Neural progenitor cell (in vitro differentiated cells): Measurements from ENCODE around the gene TUBB8. TPM values are rescaled to one million over a fixed set of nuclear protein-coding genes. Genes with fewer than 3 reads are reported as not detected.
"Not testable (repeated sequence)": the region's sequence is repeated elsewhere in the genome, so short reads cannot be mapped to it uniquely, and the experiment has no call there.

Experiments used
- DNase-seq: peaks from one replicate; pipeline ENCODE4 v3.0.0-alpha.2; 2016; ENCODE audit warnings: low spot score
- H2AFZ ChIP-seq: fragments of 200-600 bp; sonication (generic); replicated peaks from 2 replicates; pipeline ENCODE4 v1.6.1; 2016; ENCODE audit warnings: antibody characterized with exemption
- H3F3A ChIP-seq: fragments of 200-600 bp; sonication (generic); 2 replicates; pipeline ENCODE4 v1.6.1; 2016; ENCODE audit warnings: antibody characterized with exemption, low read depth
- H3K27ac ChIP-seq: fragments of 200-600 bp; sonication (generic); 2 replicates; pipeline ENCODE4 v1.5.1; 2016; ENCODE audit warnings: mild to moderate bottlenecking
- H3K27me3 ChIP-seq: fragments of 200-600 bp; sonication (generic); 2 replicates; pipeline ENCODE4 v1.6.1; 2016; ENCODE audit warnings: mild to moderate bottlenecking, moderate library complexity
- H3K36me3 ChIP-seq: fragments of 200-600 bp; sonication (generic); 2 replicates; pipeline ENCODE4 v1.5.1; 2016
- H3K4me1 ChIP-seq: fragments of 200-600 bp; sonication (generic); 2 replicates; pipeline ENCODE4 v1.6.1; 2016; ENCODE audit warnings: mixed run types
- H3K4me2 ChIP-seq: fragments of 200-600 bp; sonication (generic); 2 replicates; pipeline ENCODE4 v1.6.1; 2016
- H3K4me3 ChIP-seq: fragments of 200-600 bp; sonication (generic); 2 replicates; pipeline ENCODE4 v1.5.1; 2016
- H3K79me2 ChIP-seq: fragments of 200-600 bp; sonication (generic); 2 replicates; pipeline ENCODE4 v1.6.1; 2016; ENCODE audit warnings: low read depth
- H3K9ac ChIP-seq: fragments of 200-600 bp; sonication (generic); 2 replicates; pipeline ENCODE4 v1.6.1; 2016
- H3K9me3 ChIP-seq: fragments of 200-600 bp; sonication (generic); 2 replicates; pipeline ENCODE4 v1.5.1; 2016; ENCODE audit warnings: low read depth
- H4K20me1 ChIP-seq: fragments of 200-600 bp; sonication (generic); 2 replicates; pipeline ENCODE4 v1.6.1; 2016; ENCODE audit warnings: low read depth
- H3K27ac Mint-ChIP-seq: 3 replicates; pipeline ENCODE4 v1.8.0; 2021; ENCODE audit warnings: mixed read lengths
- H3K27me3 Mint-ChIP-seq: 2 replicates; pipeline ENCODE4 v1.8.0; 2022; ENCODE audit warnings: low read depth, mild to moderate bottlenecking, inconsistent platforms, moderate library complexity, mixed read lengths; ENCODE audit not compliant: insufficient read depth
- H3K36me3 Mint-ChIP-seq: 3 replicates; pipeline ENCODE4 v1.8.0; 2021; ENCODE audit warnings: mixed read lengths
- H3K4me1 Mint-ChIP-seq: 3 replicates; pipeline ENCODE4 v1.8.0; 2021; ENCODE audit warnings: mixed read lengths
- H3K4me3 Mint-ChIP-seq: 3 replicates; pipeline ENCODE4 v1.8.0; 2021; ENCODE audit warnings: mild to moderate bottlenecking, moderate library complexity, mixed read lengths
- H3K9me3 Mint-ChIP-seq: 3 replicates; pipeline ENCODE4 v1.8.0; 2020; ENCODE audit warnings: mixed read lengths
- EZH2 ChIP-seq: fragments of 200-600 bp; sonication (generic); IDR thresholded peaks from 2 replicates; pipeline ENCODE4 v1.6.1; 2017; ENCODE audit warnings: antibody characterized with exemption, mild to moderate bottlenecking, moderate library complexity
- EZH2phosphoT487 ChIP-seq: fragments of 200-600 bp; sonication (generic); IDR thresholded peaks from 2 replicates; pipeline ENCODE4 v1.6.1; 2017; ENCODE audit warnings: antibody characterized with exemption
- total RNA-seq: library from RNA; depleted of rRNA; stranded (reverse); fragments of >200 nt; gene quantifications from 2 replicates; pipeline ENCODE4 v1.2.3, GENCODE V29; 2015; ENCODE audit warnings: low replicate concordance
- TF ChIP-seq, protein P1 (sequence below): fragments of 200-600 bp; sonication (generic); IDR thresholded peaks from 2 replicates; pipeline ENCODE4 v1.5.1; 2017; ENCODE audit warnings: antibody characterized with exemption, mild to moderate bottlenecking

The TUBB8 gene
- total RNA-seq, 1 donor from 2014 or later, result 4.3 TPM

DNA sequence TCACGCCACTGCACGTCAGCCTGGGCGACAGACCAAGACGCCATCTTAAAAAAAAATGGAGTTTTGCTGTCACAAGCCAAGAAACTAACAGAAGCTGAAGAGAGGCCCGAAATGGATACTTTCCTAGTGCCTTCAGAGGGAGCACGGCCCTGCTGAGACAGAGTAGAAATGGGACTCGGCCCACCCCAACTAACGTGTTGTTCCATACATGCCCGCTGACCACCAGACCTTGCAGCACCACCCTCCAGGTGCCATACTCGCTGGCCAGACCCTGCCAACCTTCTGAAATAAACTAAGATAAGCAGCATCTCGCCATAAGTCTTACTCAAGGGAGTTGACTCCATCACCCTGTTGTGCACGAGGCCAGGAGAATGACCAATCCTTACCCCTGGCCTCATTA, 29.5 kb upstream of the TUBB8 start:
- no peaks in the 10 kb centered on the region for H3F3A ChIP-seq
- no peaks in the 10 kb centered on the region for H3K9me3 Mint-ChIP-seq

GRCh38 chr10:74266-74621, 25.1 kb upstream of the TUBB8 start:
- not testable (repeated sequence) for H3K79me2 ChIP-seq, H3K9me3 ChIP-seq, H3K9ac ChIP-seq, H3K27ac ChIP-seq, H3K4me1 ChIP-seq, H3K36me3 Mint-ChIP-seq, H3F3A ChIP-seq, H3K4me1 Mint-ChIP-seq, DNase-seq, H4K20me1 ChIP-seq, H3K27ac Mint-ChIP-seq, H3K36me3 ChIP-seq, H3K9me3 Mint-ChIP-seq
- H3K27me3 ChIP-seq, result peaks cover 34% of the 10 kb centered on the region
- H2AFZ ChIP-seq, result peak overlapping the region; percentile 32
- Mint-ChIP-seq H3K4me3 (peak overlapping the region; percentile 59), H3K27me3 (peaks cover 12% of the 10 kb centered on the region)
- H3K4me3 ChIP-seq, result peak overlapping the region; percentile 64
- H3K4me2 ChIP-seq, result peak overlapping the region; percentile 76

More for the DNA sequence above, 29.5 kb upstream of the TUBB8 start:
- Histone ChIP-seq H3K9ac (no peak overlapping the region), H3K27ac (no peak overlapping the region), H4K20me1 (no peaks in the 10 kb centered on the region), H3K4me1 (no peaks in the 10 kb centered on the region), H3K36me3 (no peaks in the 10 kb centered on the region), H3K79me2 (no peaks in the 10 kb centered on the region), H3K9me3 (no peaks in the 10 kb centered on the region), H3K4me3 (no peak overlapping the region), H2AFZ (no peak overlapping the region), H3K27me3 (peaks cover 27% of the 10 kb centered on the region), H3K4me2 (no peak overlapping the region)
- no peak overlapping the region for H3K27ac Mint-ChIP-seq
- no peak for DNase-seq
- no peak overlapping the region for H3K4me3 Mint-ChIP-seq
- TF ChIP-seq EZH2, result no peak
- TF ChIP-seq, protein P1, sequence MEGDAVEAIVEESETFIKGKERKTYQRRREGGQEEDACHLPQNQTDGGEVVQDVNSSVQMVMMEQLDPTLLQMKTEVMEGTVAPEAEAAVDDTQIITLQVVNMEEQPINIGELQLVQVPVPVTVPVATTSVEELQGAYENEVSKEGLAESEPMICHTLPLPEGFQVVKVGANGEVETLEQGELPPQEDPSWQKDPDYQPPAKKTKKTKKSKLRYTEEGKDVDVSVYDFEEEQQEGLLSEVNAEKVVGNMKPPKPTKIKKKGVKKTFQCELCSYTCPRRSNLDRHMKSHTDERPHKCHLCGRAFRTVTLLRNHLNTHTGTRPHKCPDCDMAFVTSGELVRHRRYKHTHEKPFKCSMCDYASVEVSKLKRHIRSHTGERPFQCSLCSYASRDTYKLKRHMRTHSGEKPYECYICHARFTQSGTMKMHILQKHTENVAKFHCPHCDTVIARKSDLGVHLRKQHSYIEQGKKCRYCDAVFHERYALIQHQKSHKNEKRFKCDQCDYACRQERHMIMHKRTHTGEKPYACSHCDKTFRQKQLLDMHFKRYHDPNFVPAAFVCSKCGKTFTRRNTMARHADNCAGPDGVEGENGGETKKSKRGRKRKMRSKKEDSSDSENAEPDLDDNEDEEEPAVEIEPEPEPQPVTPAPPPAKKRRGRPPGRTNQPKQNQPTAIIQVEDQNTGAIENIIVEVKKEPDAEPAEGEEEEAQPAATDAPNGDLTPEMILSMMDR, result no peak
- no peak for TF ChIP-seq EZH2phosphoT487
- peaks cover 15% of the 10 kb centered on the region for H3K27me3 Mint-ChIP-seq
- H3K36me3 Mint-ChIP-seq, result no peaks in the 10 kb centered on the region
- H3K4me1 Mint-ChIP-seq, result no peaks in the 10 kb centered on the region

DNA sequence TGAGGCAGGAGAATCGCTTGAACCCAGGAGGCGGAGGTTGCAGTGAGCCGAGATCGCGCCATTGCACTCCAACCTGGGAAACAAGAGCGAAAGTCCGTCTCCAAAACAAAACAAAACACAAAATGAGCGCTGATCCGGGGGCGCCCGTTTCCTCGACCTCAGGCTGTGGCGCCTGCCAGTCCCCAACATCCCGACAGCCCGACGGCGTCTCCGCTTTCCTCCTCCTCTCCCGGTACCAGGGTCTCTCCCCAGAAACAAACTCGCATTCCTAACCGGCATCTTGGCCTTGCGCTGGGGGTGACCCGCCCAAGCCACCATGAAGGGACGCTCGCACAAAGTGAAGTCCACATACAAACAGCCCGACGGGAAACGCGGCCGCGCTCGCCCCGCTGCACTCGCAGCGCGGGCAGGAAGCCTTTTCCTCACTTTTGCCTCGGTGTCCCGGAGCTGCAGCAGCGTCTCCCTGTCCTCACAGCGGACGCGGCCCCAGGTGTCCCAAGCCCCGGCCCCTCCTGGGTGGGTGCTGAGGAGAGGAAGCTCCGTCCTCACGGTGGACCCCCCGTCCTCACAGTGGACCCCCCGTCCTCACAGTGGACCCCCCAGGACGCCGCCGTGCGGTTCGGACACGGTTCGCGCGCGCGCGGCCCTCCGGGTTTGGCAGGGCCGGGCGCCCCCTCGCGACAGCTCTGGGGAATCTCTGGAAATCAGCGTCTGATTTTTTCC, 24.6 kb upstream of the TUBB8 start:
- not testable (repeated sequence) for H3K9me3 ChIP-seq, H3K36me3 ChIP-seq, H3K27ac ChIP-seq, H3K9me3 Mint-ChIP-seq, H3K9ac ChIP-seq, H3K36me3 Mint-ChIP-seq, H3K4me1 Mint-ChIP-seq, H3K79me2 ChIP-seq, H4K20me1 ChIP-seq, H3F3A ChIP-seq, H3K27ac Mint-ChIP-seq, H3K27me3 Mint-ChIP-seq, H3K4me1 ChIP-seq
- Histone ChIP-seq H2AFZ (peak overlapping the region; percentile 78), H3K4me2 (peak overlapping the region; percentile 76), H3K27me3 (peaks cover 34% of the 10 kb centered on the region), H3K4me3 (peak overlapping the region; percentile 64)
- TF ChIP-seq, protein P1, result peak; percentile 91
- TF ChIP-seq EZH2phosphoT487 (peak; percentile 27), EZH2 (peak; percentile 72)
- DNase-seq, result peak; percentile 81
- peak overlapping the region; percentile 83 for H3K4me3 Mint-ChIP-seq

DNA sequence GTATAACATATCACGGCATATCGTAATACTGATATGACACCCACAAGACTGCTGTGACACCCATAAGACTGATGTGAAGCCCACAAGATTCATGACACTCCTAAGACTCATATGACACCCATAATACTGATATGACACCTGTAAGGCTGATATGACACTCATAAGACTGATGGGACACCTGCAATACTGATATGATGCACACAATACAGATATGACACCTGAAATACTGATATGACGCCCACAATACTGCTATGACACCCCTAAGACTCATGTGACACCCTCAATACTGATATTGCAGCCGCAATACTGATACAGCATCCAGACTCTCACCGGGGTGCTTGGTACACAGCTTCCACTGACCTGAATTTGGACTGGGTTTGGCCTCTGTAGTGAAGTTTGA, 19.1 kb upstream of the TUBB8 start:
- not testable (repeated sequence) for H3K27ac ChIP-seq, H3K27me3 Mint-ChIP-seq, H3K36me3 Mint-ChIP-seq, H4K20me1 ChIP-seq, H3K4me1 ChIP-seq, H3K79me2 ChIP-seq, H3K9me3 Mint-ChIP-seq, H3K4me3 ChIP-seq, H3K4me2 ChIP-seq, H3K4me1 Mint-ChIP-seq, H3K4me3 Mint-ChIP-seq, DNase-seq, H3K9me3 ChIP-seq, H3K27ac Mint-ChIP-seq, H3K27me3 ChIP-seq, H3F3A ChIP-seq, H3K9ac ChIP-seq, H3K36me3 ChIP-seq, H2AFZ ChIP-seq

DNA sequence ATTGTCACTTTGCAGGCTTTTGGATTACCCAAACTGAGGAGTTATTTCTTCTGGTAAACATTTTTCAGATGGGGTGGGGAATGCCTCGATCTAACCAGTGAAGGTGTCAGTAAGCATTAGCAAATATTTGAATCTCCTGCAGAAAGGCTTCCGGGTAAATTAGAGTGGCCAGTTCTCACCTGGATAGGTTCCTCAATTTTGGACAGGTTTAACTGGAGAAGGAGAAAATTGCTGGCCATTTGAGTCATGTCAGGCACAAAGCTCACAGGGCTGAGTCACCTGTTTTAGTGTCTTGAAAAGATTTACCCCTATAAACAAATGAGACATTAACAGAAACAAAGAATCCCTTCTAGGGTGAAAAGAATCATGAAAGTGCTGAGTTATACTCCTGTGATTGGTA, 830 bp upstream of the TUBB8 start:
- H3K4me3 Mint-ChIP-seq, H3K9ac ChIP-seq, H3K9me3 Mint-ChIP-seq: not testable (repeated sequence)

DNA sequence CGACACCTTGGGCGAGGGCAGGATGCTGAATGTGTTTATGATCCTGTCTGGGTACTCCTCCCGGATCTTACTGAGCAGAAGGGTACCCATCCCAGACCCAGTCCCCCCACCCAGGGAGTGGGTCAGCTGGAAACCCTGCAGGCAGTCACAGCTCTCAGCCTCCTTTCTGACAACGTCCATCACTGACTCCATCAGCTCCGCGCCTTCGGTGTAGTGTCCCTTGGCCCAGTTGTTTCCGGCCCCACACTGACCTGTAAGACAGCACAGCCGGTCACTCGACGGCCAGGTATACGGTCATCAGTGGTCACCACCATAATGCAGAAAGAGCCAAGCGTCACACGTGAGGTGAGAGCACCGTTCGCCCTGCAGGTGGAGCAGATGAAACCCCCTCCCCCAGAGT, 1.2 kb downstream of the TUBB8 start:
- not testable (repeated sequence) for H3K9ac ChIP-seq, H3K4me1 ChIP-seq, H3F3A ChIP-seq, H3K4me3 Mint-ChIP-seq, H2AFZ ChIP-seq, H3K4me1 Mint-ChIP-seq, H3K27me3 ChIP-seq, H3K79me2 ChIP-seq, H3K36me3 Mint-ChIP-seq, H3K27ac ChIP-seq, H3K27me3 Mint-ChIP-seq, H3K4me3 ChIP-seq, H3K27ac Mint-ChIP-seq, H3K9me3 ChIP-seq, DNase-seq, H4K20me1 ChIP-seq, H3K9me3 Mint-ChIP-seq, H3K4me2 ChIP-seq, H3K36me3 ChIP-seq

More for the DNA sequence above, 830 bp upstream of the TUBB8 start:
- H3K9me3 ChIP-seq, H3K4me3 ChIP-seq, H2AFZ ChIP-seq, H3K4me1 ChIP-seq, H3K27ac ChIP-seq, H3K27me3 Mint-ChIP-seq, H3K36me3 ChIP-seq, H3F3A ChIP-seq, H3K4me2 ChIP-seq, DNase-seq, H3K27me3 ChIP-seq, H4K20me1 ChIP-seq, H3K79me2 ChIP-seq, H3K27ac Mint-ChIP-seq, H3K36me3 Mint-ChIP-seq, H3K4me1 Mint-ChIP-seq: not testable (repeated sequence)

DNA sequence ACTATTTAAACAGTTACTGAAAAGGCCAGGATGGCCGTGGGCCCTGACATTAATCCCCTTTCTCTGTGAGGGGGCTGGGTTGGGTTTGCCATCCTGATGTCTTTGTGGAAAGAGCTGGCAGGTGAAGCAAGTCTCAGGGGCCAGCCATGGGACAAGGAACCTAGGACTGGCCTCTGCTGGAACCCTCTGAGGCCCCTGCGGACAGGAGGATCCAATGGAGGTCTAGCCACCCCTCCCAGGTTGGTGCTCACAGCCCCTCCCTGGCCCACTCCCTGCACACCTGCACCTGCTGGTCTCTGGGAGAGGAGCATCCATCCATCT, 35.8 kb downstream of the TUBB8 start:
- not testable (repeated sequence) for H3K4me3 Mint-ChIP-seq, H3K9me3 ChIP-seq, H3K4me1 Mint-ChIP-seq, H3K27ac ChIP-seq, H3K4me3 ChIP-seq, H3K4me2 ChIP-seq, H3K27ac Mint-ChIP-seq, H3K27me3 Mint-ChIP-seq, H3K9me3 Mint-ChIP-seq, H3K79me2 ChIP-seq, H3K36me3 ChIP-seq, H4K20me1 ChIP-seq, H3K27me3 ChIP-seq, H3K9ac ChIP-seq, DNase-seq, H3K4me1 ChIP-seq, H3F3A ChIP-seq, H3K36me3 Mint-ChIP-seq, H2AFZ ChIP-seq
